SK-N-SH (cell line): ENCODE results near the gene EPB41L5.

Experiments used
- EP300 ChIP-seq, 2 experiments: IDR thresholded peaks; 2 replicates each; pipeline versions ENCODE4 v1.4.0 to v1.6.1; 2012; ENCODE audit warnings: borderline replicate concordance in 1 of 2, low read depth in 1 of 2, low read length in 1 of 2
- FOSL2 ChIP-seq: IDR thresholded peaks from 2 replicates; pipeline ENCODE4 v1.4.0; 2012; ENCODE audit warnings: low read depth, mild to moderate bottlenecking, moderate library complexity, borderline replicate concordance
- GABPA ChIP-seq: IDR thresholded peaks from 2 replicates; pipeline ENCODE4 v1.4.0; 2012; ENCODE audit warnings: low read depth, mild to moderate bottlenecking
- RAD21 ChIP-seq: IDR thresholded peaks from 2 replicates; pipeline ENCODE4 v1.6.1; 2012; ENCODE audit warnings: mild to moderate bottlenecking, low read length
- TF ChIP-seq, protein P1 (sequence below): fragments of 200-600 bp; sonication (generic); IDR thresholded peaks from 2 replicates; pipeline ENCODE4 v1.6.1; 2017; ENCODE audit warnings: antibody characterized with exemption, mild to moderate bottlenecking, moderate library complexity
- TF ChIP-seq, protein P2 (sequence below): fragments of 150-350 bp; IDR thresholded peaks from 2 replicates; pipeline ENCODE4 v1.6.1; 2016; ENCODE audit warnings: mild to moderate bottlenecking, low read depth, low read length

DNA sequence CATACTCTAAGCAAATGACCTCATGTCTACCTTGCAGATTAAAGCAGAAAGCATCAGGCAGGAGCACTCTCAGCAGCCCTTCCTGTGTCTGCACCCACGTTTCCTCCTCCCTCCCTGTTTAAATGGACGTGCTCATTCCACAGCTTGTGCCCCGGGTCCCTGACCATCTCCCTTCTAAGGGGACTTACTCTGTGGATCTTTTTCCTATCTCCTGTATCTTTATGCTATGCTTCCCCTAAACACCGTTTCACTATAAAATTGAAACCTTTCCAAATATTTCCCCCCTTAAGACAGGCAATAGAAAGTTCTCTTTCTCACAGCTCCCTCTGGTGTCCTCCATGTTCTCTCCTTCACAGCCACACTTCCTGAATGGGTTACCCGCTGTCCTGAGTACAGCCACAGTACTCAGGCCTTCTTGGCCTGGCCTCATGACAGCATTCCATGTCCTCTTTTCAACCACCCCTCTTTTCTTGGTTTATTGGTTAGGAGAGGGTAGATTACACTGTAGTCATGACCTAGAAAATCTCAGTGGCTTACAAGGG, 169.2 kb downstream of the EPB41L5 start:
- TF ChIP-seq, protein P1, sequence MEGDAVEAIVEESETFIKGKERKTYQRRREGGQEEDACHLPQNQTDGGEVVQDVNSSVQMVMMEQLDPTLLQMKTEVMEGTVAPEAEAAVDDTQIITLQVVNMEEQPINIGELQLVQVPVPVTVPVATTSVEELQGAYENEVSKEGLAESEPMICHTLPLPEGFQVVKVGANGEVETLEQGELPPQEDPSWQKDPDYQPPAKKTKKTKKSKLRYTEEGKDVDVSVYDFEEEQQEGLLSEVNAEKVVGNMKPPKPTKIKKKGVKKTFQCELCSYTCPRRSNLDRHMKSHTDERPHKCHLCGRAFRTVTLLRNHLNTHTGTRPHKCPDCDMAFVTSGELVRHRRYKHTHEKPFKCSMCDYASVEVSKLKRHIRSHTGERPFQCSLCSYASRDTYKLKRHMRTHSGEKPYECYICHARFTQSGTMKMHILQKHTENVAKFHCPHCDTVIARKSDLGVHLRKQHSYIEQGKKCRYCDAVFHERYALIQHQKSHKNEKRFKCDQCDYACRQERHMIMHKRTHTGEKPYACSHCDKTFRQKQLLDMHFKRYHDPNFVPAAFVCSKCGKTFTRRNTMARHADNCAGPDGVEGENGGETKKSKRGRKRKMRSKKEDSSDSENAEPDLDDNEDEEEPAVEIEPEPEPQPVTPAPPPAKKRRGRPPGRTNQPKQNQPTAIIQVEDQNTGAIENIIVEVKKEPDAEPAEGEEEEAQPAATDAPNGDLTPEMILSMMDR, result no peak
- TF ChIP-seq RAD21 (no peak), GABPA (no peak), FOSL2 (no peak), EP300 (IDR thresholded peaks at IDR 0.05; ENCODE audit: borderline replicate concordance in 1 of 2, low read depth in 1 of 2, low read length in 1 of 2) (no peak)
- TF ChIP-seq, protein P2, sequence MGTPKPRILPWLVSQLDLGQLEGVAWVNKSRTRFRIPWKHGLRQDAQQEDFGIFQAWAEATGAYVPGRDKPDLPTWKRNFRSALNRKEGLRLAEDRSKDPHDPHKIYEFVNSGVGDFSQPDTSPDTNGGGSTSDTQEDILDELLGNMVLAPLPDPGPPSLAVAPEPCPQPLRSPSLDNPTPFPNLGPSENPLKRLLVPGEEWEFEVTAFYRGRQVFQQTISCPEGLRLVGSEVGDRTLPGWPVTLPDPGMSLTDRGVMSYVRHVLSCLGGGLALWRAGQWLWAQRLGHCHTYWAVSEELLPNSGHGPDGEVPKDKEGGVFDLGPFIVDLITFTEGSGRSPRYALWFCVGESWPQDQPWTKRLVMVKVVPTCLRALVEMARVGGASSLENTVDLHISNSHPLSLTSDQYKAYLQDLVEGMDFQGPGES, result no peak
